Activated T-cell treated with anti-CD3 and anti-CD28 coated beads, Interleukin-2, amount 50 U/mL, for 72 hours (primary cell): ENCODE results near the gene CST4. TPM values are rescaled to one million over a fixed set of nuclear protein-coding genes. Genes with fewer than 3 reads are reported as not detected.
"Not testable (repeated sequence)": the region's sequence is repeated elsewhere in the genome, so short reads cannot be mapped to it uniquely, and the experiment has no call there.

Source experiments
- ATAC-seq, 2 donors: fragments of 150-1000 bp; cut with Tn5 transposase; replicated peaks in 1 of 2; 2 replicates each; pipeline ENCODE4 v1.10.0; 2021; ENCODE audit warnings: moderate library complexity in 2 of 2, mild to moderate bottlenecking in 1 of 2
- DNase-seq, 2 donors: peaks; one replicate each; pipeline ENCODE4 v3.0.0; 2021 to 2022; ENCODE audit warnings: mixed read lengths in 1 of 2
- H3K27ac Mint-ChIP-seq: one replicate; pipeline ENCODE4 v1.8.0; 2022; ENCODE audit warnings: mild to moderate bottlenecking, moderate library complexity, mixed read lengths
- H3K27me3 Mint-ChIP-seq: one replicate; pipeline ENCODE4 v1.8.0; 2022; ENCODE audit warnings: low read depth, mixed read lengths
- H3K36me3 Mint-ChIP-seq, 2 donors: one replicate each; pipeline ENCODE4 v1.8.0; 2022; ENCODE audit warnings: mixed read lengths in 2 of 2, mild to moderate bottlenecking in 1 of 2; ENCODE audit not compliant: insufficient read depth in 2 of 2
- H3K4me1 Mint-ChIP-seq: one replicate; pipeline ENCODE4 v1.8.0; 2022; ENCODE audit warnings: low read depth, mixed read lengths
- H3K4me3 Mint-ChIP-seq, 2 donors: one replicate each; pipeline ENCODE4 v1.8.0; 2022; ENCODE audit warnings: mild to moderate bottlenecking in 2 of 2, mixed read lengths in 2 of 2, moderate library complexity in 2 of 2
- H3K9me3 Mint-ChIP-seq, 2 donors: one replicate each; pipeline ENCODE4 v1.8.0; 2022; ENCODE audit warnings: mixed read lengths in 2 of 2
- total RNA-seq, 2 donors: library from RNA; stranded (reverse); gene quantifications; one replicate each; pipeline ENCODE4 v1.2.3, GENCODE V29; 2022

Gene CST4
- total RNA-seq, 2 donors from 2014 or later: not detected

- no peaks in the 10 kb centered on the region for H3K9me3 Mint-ChIP-seq
- H3K27ac Mint-ChIP-seq: no peak overlapping the region
- no peak for DNase-seq
- H3K36me3 Mint-ChIP-seq: no peaks in the 10 kb centered on the region
- peaks cover 22% of the 10 kb centered on the region for H3K27me3 Mint-ChIP-seq
- ATAC-seq: no peak
- H3K4me3 Mint-ChIP-seq: no peak overlapping the region
- H3K4me1 Mint-ChIP-seq: no peaks in the 10 kb centered on the region
Measured at GRCh38 chr20:23700931-23701330, 12.1 kb upstream of the CST4 start.

- Mint-ChIP-seq H3K4me3 (no peak overlapping the region), H3K27ac (no peak overlapping the region), H3K27me3 (peaks cover 20% of the 10 kb centered on the region), H3K9me3 (no peaks in the 10 kb centered on the region), H3K4me1 (no peaks in the 10 kb centered on the region), H3K36me3 (no peaks in the 10 kb centered on the region)
- ATAC-seq: no peak
- no peak for DNase-seq
Measured at GRCh38 chr20:23697947-23698346, 9.1 kb upstream of the CST4 start.

DNA sequence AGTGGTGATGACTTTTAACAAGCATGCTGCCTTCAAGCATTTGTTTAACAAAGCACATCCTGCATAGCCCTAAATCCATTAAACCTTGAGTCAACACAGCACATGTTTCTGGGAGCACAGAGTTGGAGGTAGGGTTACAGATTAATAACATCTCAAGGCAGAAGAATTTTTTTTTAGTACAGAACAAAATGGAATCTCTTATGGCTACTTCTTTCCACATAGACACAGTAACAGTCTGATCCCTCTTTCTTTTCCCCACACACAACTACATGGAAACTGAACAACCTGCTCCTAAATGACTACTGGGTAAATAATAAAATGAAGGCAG, 6.2 kb upstream of the CST4 start:
- not testable (repeated sequence) for H3K4me3 Mint-ChIP-seq, ATAC-seq, H3K27ac Mint-ChIP-seq, H3K4me1 Mint-ChIP-seq, H3K36me3 Mint-ChIP-seq, H3K9me3 Mint-ChIP-seq, DNase-seq
- H3K27me3 Mint-ChIP-seq: peaks cover 11% of the 10 kb centered on the region

DNA sequence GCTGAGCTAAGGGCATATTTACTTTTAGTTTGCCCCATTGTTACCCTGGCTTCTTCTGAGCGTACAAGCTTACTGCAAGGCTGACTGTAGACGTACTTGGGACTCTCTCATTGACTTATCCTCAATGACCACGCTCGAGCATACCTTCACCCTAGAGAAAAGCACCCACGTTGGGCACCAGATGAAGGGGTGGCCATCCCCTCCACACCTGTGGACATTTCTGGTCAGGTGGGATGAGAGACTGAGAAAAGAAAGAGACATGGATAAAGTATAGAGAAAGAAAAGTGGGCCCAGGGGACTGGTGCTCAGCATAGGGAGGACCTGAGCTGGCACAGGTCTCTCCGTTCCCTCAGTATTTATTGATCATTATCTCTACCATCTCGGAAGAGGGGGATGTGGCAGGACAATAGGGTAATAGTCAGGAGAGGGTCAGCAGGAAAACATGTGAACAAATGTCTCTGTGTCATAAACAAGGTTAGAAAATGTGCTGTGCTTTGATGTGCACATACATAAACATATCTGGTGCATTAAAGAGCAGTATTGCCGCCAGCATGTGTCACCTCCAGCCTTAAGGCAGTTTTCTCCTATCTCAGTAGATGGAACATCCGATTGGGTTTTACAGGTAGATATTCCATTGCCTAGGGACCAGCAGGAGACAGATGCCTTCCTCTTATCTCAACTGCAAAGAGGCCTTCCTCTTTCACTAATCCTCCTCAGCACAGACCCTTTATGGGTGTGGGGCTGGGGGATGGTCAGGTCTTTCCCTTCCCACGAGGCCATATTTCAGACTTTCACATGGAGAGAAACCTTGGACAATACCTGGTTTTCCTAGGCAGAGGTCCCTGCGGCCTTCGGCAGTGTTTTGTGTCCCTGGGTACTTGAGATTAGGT, 5.6 kb upstream of the CST4 start:
- not testable (repeated sequence) for DNase-seq, H3K9me3 Mint-ChIP-seq

GRCh38 chr20:23692725-23693619, 4.1 kb upstream of the CST4 start:
- not testable (repeated sequence) for H3K4me3 Mint-ChIP-seq, ATAC-seq, H3K27ac Mint-ChIP-seq, H3K4me1 Mint-ChIP-seq, H3K9me3 Mint-ChIP-seq, H3K27me3 Mint-ChIP-seq, H3K36me3 Mint-ChIP-seq, DNase-seq

More for the DNA sequence above, 5.6 kb upstream of the CST4 start:
- not testable (repeated sequence) for H3K4me3 Mint-ChIP-seq, H3K4me1 Mint-ChIP-seq, H3K27ac Mint-ChIP-seq, H3K36me3 Mint-ChIP-seq, ATAC-seq
- peaks cover 11% of the 10 kb centered on the region for H3K27me3 Mint-ChIP-seq

GRCh38 chr20:23691675-23692074, 2.8 kb upstream of the CST4 start:
- Mint-ChIP-seq H3K9me3 (no peaks in the 10 kb centered on the region), H3K27ac (no peak overlapping the region), H3K36me3 (no peaks in the 10 kb centered on the region), H3K4me1 (no peaks in the 10 kb centered on the region), H3K4me3 (no peak overlapping the region), H3K27me3 (peaks cover 5% of the 10 kb centered on the region)
- ATAC-seq (no peak), DNase-seq (no peak)

DNA sequence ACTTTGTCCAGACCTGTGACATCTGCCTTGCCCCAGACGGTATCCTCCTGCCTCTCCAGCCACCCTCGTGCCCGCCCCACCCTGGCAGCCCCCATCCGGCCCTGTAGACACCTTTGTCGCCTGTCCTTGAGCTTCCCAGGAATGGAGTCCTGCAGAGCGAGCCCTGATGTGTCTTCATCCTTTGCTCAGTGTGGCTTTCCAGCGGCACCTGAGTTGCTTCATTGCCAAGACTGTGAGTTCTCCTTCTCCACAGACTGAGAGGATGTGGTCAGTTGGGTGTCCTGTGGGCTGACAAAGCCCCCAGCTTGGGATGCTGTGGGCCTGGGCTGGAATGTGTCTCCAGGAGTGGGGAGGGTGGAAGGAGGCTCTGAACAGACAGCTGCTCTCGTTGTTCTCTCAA, 1.7 kb upstream of the CST4 start:
- H3K4me1 Mint-ChIP-seq: no peaks in the 10 kb centered on the region
- H3K36me3 Mint-ChIP-seq: no peaks in the 10 kb centered on the region
- peaks cover 5% of the 10 kb centered on the region for H3K27me3 Mint-ChIP-seq
- no peak overlapping the region for H3K27ac Mint-ChIP-seq
- H3K4me3 Mint-ChIP-seq: no peak overlapping the region
- ATAC-seq (no peak), DNase-seq (no peak)
- no peaks in the 10 kb centered on the region for H3K9me3 Mint-ChIP-seq

DNA sequence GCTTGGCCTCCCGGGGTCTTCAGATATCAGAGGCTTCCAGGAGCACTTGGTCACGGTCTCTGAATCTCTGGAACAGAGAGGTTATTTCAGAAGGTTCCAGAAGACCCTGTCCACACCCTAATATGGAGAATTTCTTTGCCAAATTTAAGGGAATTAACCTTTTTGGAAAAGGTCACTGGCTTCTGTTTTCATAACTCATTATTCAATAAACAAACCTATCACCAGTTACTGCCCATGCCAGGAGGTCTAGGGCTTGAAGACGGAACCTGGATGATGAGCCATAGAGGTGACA, 507 bp upstream of the CST4 start:
- Mint-ChIP-seq H3K9me3 (no peaks in the 10 kb centered on the region), H3K27me3 (no peaks in the 10 kb centered on the region), H3K36me3 (no peaks in the 10 kb centered on the region), H3K4me1 (no peaks in the 10 kb centered on the region), H3K4me3 (no peak overlapping the region), H3K27ac (no peak overlapping the region)
- DNase-seq: no peak
- no peak for ATAC-seq

- Mint-ChIP-seq H3K4me1 (no peaks in the 10 kb centered on the region), H3K27ac (no peak overlapping the region), H3K9me3 (no peaks in the 10 kb centered on the region), H3K4me3 (no peak overlapping the region), H3K36me3 (no peaks in the 10 kb centered on the region), H3K27me3 (no peaks in the 10 kb centered on the region)
- no peak for ATAC-seq
- no peak for DNase-seq
Measured at GRCh38 chr20:23687986-23688385, 852 bp downstream of the CST4 start.

DNA sequence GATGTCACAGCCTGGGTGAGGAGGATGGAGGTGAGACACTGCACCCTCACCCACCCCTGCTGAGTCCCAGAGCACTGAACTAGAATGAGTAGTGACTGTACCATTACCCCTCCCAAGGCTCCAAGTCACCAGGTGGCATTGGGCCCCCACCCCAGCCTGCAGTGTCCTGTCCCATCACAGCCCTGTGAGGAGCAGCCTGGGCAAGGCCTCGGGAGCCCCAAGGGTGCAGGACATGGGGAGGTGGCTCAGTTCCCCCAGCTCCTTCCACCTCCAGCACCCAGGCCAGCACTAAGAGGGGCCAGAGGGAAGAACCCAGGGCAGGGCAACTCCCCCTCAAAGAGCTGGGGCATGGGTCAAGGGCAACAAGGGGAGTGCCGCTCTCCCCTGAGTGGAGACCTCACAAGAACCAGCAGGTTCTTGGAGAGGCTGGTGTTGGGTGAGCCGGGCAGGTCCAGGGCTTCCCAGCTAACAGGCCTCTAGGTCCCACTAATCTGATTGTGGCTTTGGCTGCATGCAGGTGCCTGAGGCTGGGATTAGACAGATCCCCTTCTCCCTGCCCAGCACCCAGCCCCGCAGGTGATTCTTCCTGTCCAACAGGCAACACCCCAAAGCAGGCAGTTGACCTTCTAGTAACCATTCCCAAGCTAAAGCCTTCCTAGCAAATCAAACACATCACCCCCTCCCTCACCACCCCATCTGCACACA, 2.6 kb downstream of the CST4 start:
- Mint-ChIP-seq H3K27ac (no peak overlapping the region), H3K4me3 (no peak overlapping the region), H3K4me1 (no peaks in the 10 kb centered on the region), H3K9me3 (no peaks in the 10 kb centered on the region), H3K36me3 (no peaks in the 10 kb centered on the region), H3K27me3 (no peaks in the 10 kb centered on the region)
- DNase-seq: no peak
- ATAC-seq: no peak

DNA sequence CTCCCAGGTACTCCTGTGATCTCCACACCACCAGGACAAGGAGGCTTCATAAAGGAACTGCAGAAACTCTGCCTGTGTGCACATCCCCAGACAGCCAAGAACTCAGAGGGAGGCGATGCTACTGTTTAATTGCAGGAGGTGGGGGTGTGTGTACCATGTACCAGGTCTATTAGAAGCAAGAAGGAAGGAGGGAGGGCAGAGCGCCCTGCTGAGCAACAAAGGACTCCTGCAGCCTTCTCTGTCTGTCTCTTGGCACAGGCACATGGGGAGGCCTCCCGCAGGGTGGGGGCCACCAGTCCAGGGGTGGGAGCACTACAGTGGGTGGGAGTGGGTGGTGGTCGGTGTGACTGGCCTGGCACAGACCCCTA, 3.3 kb downstream of the CST4 start:
- ATAC-seq, H3K27me3 Mint-ChIP-seq, H3K27ac Mint-ChIP-seq, H3K9me3 Mint-ChIP-seq, DNase-seq, H3K36me3 Mint-ChIP-seq, H3K4me1 Mint-ChIP-seq, H3K4me3 Mint-ChIP-seq: not testable (repeated sequence)

DNA sequence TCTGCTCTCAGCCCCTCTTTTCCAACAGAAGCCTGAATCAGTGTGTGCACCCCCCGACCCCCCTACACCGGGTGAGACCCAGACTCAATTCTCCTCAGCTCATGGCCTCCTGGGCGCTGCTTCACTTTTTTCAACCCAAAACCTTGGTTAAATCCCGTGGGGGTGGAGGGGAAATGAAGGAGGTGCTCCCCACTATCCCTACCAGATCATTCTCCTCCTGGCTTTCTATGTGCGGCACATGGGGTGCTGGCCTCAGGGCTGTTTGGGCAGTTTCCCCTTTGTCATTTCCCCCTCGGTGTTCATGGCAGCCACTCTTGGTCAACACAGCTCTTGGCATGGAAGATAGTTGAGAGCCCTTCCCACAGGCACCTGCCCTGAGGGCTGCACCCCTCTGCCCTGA, 4.6 kb downstream of the CST4 start:
- H3K27me3 Mint-ChIP-seq: no peaks in the 10 kb centered on the region
- no peaks in the 10 kb centered on the region for H3K36me3 Mint-ChIP-seq
- DNase-seq (no peak), ATAC-seq (no peak)
- no peaks in the 10 kb centered on the region for H3K9me3 Mint-ChIP-seq
- no peak overlapping the region for H3K27ac Mint-ChIP-seq
- H3K4me3 Mint-ChIP-seq: no peak overlapping the region
- H3K4me1 Mint-ChIP-seq: no peaks in the 10 kb centered on the region

DNA sequence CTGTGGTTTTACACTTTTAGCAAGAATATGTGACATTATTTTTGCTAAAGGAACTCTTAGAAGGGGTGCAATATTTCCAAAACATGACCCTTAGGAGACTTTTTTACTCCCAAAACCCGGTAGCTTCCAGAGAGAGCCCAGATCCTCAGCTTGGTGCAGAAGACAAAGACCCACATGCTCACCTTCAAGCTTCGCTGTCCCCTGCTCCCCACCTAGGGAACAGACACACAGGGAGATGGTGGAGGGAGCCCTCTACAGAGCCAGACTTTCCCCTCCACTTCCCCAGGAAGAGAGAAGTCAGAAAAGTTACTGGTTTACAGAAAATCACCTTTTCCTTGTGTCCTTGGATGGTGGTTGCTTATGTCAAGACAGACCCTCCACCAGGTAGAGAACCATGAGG, 5.0 kb downstream of the CST4 start:
- H3K27me3 Mint-ChIP-seq: no peaks in the 10 kb centered on the region
- no peaks in the 10 kb centered on the region for H3K36me3 Mint-ChIP-seq
- H3K4me3 Mint-ChIP-seq: no peak overlapping the region
- no peak for DNase-seq
- no peak overlapping the region for H3K27ac Mint-ChIP-seq
- ATAC-seq: no peak
- no peaks in the 10 kb centered on the region for H3K9me3 Mint-ChIP-seq
- H3K4me1 Mint-ChIP-seq: no peaks in the 10 kb centered on the region
